Fibroblast of gingiva (primary cell): ENCODE results near the gene FOXN3.
"Not testable (repeated sequence)": the region's sequence is repeated elsewhere in the genome, so short reads cannot be mapped to it uniquely, and the experiment has no call there.

Experiments
- DNase-seq: peaks from one replicate; pipeline ENCODE4 v3.0.0-alpha.2; 2011; ENCODE audit warnings: low read depth

FOXN3 gene

GRCh38 chr14:89165189-89166181, 251.5 kb downstream of the FOXN3 start:
- peak; percentile 24 for DNase-seq

GRCh38 chr14:89164168-89165073, 252.6 kb downstream of the FOXN3 start:
- DNase-seq, result no peak

GRCh38 chr14:89163031-89163636, 253.9 kb downstream of the FOXN3 start:
- DNase-seq, result no peak

GRCh38 chr14:89162586-89162985, 254.4 kb downstream of the FOXN3 start:
- DNase-seq, result no peak

GRCh38 chr14:89160437-89160836, 256.6 kb downstream of the FOXN3 start:
- no peak for DNase-seq

- no peak for DNase-seq
These were observed 258.3 kb downstream of the FOXN3 start for GRCh38 chr14:89158701-89159100.

- DNase-seq, result not testable (repeated sequence)
These were observed 258.9 kb downstream of the FOXN3 start for GRCh38 chr14:89158104-89158503.

GRCh38 chr14:89155491-89155890, 261.5 kb downstream of the FOXN3 start:
- no peak for DNase-seq

GRCh38 chr14:89151693-89152092, 265.3 kb downstream of the FOXN3 start:
- not testable (repeated sequence) for DNase-seq

GRCh38 chr14:89146274-89146673, 270.8 kb downstream of the FOXN3 start:
- DNase-seq, result no peak

- no peak for DNase-seq
These were observed 272.4 kb downstream of the FOXN3 start for GRCh38 chr14:89144642-89145041.

GRCh38 chr14:89144066-89144465, 273.0 kb downstream of the FOXN3 start:
- DNase-seq, result no peak

GRCh38 chr14:89143595-89143994, 273.4 kb downstream of the FOXN3 start:
- no peak for DNase-seq

- no peak for DNase-seq
These were observed 274.7 kb downstream of the FOXN3 start for GRCh38 chr14:89142366-89142765.

- DNase-seq, result no peak
These were observed 275.2 kb downstream of the FOXN3 start for GRCh38 chr14:89141862-89142261.

GRCh38 chr14:89140326-89140725, 276.7 kb downstream of the FOXN3 start:
- no peak for DNase-seq

- DNase-seq, result no peak
These were observed 277.4 kb downstream of the FOXN3 start for GRCh38 chr14:89139404-89140247.

GRCh38 chr14:89138846-89139245, 278.2 kb downstream of the FOXN3 start:
- DNase-seq, result no peak

- DNase-seq, result peak; percentile 97
These were observed 279.4 kb downstream of the FOXN3 start for GRCh38 chr14:89137526-89138163.

GRCh38 chr14:89136587-89136986, 280.4 kb downstream of the FOXN3 start:
- DNase-seq, result no peak

- no peak for DNase-seq
These were observed 282.4 kb downstream of the FOXN3 start for GRCh38 chr14:89134640-89135039.
